ENCODE measurements around the gene RPS6KA1.

DNA sequence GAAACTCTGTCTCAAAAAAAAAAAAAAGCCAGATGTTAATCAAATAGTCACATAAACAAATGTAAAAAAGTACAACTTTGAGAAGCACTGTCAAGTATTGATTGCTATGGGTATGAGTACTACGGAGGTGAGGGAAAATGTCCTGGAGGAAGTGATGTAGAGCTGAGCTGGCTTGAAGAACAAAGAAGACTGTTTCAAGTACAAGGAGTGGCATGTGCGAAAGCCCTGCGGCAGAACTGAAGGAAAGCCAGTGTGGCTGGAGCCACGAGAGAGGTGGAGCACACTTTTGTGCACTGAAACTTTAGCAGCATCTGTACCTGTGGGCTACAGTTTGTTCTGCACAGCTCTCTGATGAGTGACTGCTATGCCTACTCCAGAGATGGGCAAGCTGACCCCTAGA lies 5.4 kb upstream of the RPS6KA1 start:
- TF ChIP-seq, protein P1, sequence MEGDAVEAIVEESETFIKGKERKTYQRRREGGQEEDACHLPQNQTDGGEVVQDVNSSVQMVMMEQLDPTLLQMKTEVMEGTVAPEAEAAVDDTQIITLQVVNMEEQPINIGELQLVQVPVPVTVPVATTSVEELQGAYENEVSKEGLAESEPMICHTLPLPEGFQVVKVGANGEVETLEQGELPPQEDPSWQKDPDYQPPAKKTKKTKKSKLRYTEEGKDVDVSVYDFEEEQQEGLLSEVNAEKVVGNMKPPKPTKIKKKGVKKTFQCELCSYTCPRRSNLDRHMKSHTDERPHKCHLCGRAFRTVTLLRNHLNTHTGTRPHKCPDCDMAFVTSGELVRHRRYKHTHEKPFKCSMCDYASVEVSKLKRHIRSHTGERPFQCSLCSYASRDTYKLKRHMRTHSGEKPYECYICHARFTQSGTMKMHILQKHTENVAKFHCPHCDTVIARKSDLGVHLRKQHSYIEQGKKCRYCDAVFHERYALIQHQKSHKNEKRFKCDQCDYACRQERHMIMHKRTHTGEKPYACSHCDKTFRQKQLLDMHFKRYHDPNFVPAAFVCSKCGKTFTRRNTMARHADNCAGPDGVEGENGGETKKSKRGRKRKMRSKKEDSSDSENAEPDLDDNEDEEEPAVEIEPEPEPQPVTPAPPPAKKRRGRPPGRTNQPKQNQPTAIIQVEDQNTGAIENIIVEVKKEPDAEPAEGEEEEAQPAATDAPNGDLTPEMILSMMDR (IDR thresholded peaks at IDR 0.05; ENCODE audit: low read length) = no peak
- TF ChIP-seq EZH2 (optimal IDR thresholded peaks at IDR 0.05; ENCODE audit: low read depth, low read length) = no peak
- TF ChIP-seq EZH2phosphoT487 (IDR thresholded peaks at IDR 0.05; ENCODE audit: low read length) = no peak

Measured in MM.1S (cell line).